ENCODE data around the gene FH.
A peak's percentile ranks its signal among the peaks of the same experiment; 100 is the strongest.

FH gene

DNA sequence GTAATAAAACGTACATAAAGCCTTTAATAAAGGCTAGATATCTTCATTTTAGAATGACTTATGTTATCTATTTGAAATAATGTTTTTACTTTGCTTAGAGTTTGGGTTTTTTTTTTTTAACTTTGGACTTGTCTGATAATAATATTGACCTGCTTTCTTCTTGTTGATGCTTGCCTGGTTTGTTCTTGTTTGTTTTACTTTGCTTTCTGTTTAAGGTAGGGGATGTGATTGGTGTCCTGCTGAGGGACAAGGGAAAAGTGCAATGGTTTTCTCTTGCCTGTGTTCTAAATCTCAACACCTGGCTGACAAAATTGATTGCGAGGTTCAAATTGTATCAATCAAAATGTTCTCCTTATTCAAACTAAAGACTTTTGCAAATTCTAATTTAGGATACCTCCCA, 2.2 kb upstream of the FH start:
- DNase-seq: no peak

GRCh38 chr1:241520080-241520465, 518 bp upstream of the FH start:
- no peak for DNase-seq

- peak in 7 of 14 donors; percentile 21 to 57 (median 47) for DNase-seq
These were observed 863 bp downstream of the FH start for GRCh38 chr1:241518476-241519307.

GRCh38 chr1:241513378-241513777, 6.2 kb downstream of the FH start:
- no peak for DNase-seq

DNA sequence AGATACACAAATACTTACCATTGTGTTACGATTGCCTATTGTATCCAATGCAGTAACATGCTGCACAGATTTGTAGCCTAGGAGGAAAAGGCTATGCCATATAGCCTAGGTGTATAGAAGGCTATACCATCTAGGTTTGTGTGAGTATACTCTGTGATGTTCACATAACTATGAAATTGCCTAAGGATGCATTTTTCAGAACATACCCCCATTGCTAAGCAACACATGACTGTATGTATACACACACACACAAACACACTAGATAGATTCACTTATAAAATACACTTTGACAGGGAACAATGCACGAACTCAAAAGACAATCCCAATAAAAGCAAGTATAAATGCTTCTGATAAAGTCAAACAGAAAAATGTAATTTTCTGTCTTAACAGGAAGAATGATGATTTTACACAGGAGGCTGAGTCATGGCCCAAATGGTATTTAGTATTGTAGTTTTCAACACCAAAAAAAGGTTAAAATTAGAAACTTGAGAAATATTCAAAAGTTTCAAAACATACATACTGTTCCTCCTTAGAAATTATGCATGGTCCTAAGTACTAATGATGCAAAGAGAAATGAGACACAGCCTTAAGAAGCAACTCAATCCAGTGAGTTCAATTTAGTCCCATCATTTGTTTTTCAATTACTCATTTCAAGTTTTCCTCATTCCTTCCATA, 12.2 kb downstream of the FH start:
- no peak for DNase-seq

GRCh38 chr1:241503444-241503843, 16.1 kb downstream of the FH start:
- no peak for DNase-seq

GRCh38 chr1:241499910-241500309, 19.6 kb downstream of the FH start:
- DNase-seq: peak in 1 of 14 donors; percentile 61

GRCh38 chr1:241495741-241496140, 23.8 kb downstream of the FH start:
- no peak for DNase-seq

DNA sequence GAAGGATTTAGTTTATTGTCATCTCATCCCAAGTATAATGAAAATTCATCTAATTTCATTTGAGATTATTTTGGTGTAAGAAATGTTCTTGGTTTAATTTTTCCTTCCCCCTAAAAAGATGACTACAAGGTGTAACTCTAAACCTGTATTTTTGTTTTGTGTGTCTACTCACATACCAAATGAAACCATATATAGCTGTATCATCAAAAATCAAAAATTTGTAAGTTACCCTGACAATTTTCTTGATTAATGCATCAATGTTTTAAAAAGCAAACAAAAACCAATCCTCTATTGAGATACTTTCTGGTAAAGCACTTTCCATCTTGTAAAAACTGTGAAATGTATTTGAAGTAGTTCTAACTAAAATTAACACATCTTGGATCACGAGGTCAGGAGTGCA, 30.8 kb downstream of the FH start:
- DNase-seq: no peak

GRCh38 chr1:241485554-241485992, 34.0 kb downstream of the FH start:
- DNase-seq: no peak

GRCh38 chr1:241485145-241485544, 34.4 kb downstream of the FH start:
- DNase-seq: no peak

DNA sequence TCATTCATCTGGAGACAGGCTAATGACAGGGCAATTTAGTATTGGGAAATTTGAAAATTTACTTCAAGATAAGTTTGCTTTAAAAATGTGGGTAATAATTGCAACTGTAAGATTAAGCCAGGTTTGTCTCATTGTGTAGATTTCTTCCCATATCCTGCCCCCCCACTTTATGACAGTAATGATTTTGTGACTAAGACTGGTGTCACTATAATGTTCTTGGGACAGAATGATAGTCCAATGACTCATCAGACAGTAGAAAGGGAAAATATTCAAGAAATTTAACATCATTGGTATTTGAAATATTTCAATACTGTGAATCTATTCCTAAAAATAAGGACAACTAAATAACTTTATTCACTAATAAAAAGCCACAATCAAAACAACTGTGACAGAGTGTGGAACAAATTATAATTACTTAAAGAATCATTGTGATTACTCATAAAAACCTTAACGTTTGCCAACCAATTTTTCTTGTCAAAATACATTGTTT, 36.7 kb downstream of the FH start:
- no peak for DNase-seq

GRCh38 chr1:241479294-241479693, 40.3 kb downstream of the FH start:
- DNase-seq: no peak

- no peak for DNase-seq
These were observed 43.9 kb downstream of the FH start for GRCh38 chr1:241475671-241476070.

GRCh38 chr1:241473026-241473425, 46.5 kb downstream of the FH start:
- no peak for DNase-seq

DNA sequence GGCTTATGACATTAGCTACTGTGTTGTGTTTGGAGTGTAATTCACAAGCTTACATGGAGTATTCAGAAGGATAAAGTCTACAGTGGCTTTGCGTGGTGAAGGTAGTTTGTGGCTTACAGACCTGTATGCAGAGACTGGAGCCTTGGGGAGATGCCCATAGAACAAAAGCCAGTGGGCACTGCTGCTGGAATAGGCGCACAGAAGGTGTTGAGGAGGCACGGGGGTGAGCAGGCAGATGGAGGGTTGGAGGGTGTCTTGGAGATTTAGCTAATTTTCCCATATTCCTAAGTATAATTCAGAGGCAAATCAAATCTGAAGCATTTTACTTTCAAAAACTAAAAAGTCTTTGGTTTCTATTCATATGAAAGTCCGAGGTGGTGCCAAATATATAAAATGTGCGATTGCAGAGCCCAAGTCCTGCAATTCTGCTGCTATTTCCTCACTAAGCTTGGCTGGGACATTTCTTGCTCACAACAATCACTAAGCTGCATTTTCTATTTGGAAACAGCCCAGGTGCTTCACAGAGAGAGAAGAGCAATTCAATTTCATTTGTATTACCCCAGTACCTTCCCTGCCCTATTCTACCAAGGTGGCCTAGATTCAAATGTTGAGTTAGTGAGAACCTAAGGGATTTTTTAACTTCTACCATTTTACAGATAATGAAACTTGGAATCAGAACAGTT, 48.5 kb downstream of the FH start:
- DNase-seq: peak in 1 of 14 donors; percentile 86

DNA sequence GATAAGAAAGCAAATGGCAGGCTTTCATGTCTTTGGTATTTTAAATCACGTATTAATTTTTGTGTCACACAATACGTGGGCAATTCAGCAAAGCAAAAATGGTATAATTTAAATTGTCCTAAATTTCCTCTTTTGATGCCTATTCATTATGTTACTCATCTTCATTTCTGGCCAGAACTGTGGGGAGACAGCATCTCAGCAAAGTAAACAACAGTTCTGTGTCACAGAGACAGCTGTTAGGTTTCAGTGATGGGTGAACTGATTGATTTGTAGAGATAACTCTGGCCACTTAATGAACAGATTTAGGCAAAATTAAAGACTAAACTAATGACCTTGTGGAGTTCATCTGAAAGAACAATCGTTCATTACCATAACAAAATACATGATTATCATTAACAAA, 49.2 kb downstream of the FH start:
- no peak for DNase-seq

GRCh38 chr1:241465673-241466072, 53.9 kb downstream of the FH start:
- no peak for DNase-seq

- no peak for DNase-seq
These were observed 54.6 kb downstream of the FH start for GRCh38 chr1:241464985-241465384.

GRCh38 chr1:241462391-241462790, 57.2 kb downstream of the FH start:
- DNase-seq: no peak

GRCh38 chr1:241460098-241460873, 59.3 kb downstream of the FH start:
- DNase-seq: no peak

- no peak for DNase-seq
These were observed 60.3 kb downstream of the FH start for GRCh38 chr1:241459186-241459802.

All from C1 segment of cervical spinal cord (tissue), 14 donors.